Neural cell (in vitro differentiated cells): ENCODE measurements around the gene OTUB1. TPM values are rescaled to one million over a fixed set of nuclear protein-coding genes. Genes with fewer than 3 reads are reported as not detected.

Source experiments
- H2AFZ ChIP-seq: fragments of 200-600, 300-800 bp; sonication (generic), shearing (Covaris generic); 2 replicates; pipeline ENCODE4 v1.6.0; 2014; ENCODE audit warnings: low read depth, mild to moderate bottlenecking, antibody characterized with exemption, low read length, moderate library complexity
- H3F3A ChIP-seq: fragments of 200-600 bp; shearing (Covaris generic); 2 replicates; pipeline ENCODE4 v1.6.1; 2016; ENCODE audit warnings: mild to moderate bottlenecking, moderate library complexity, mixed read lengths, antibody characterized with exemption, low read length; ENCODE audit not compliant: insufficient read depth, poor library complexity, severe bottlenecking
- H3K27ac ChIP-seq: fragments of 200-600, 300-800 bp; sonication (generic), shearing (Covaris generic); 2 replicates; pipeline ENCODE4 v1.5.1; 2014; ENCODE audit warnings: mild to moderate bottlenecking, low read length, moderate library complexity
- H3K27me3 ChIP-seq: fragments of 300-800, 200-600 bp; sonication (generic), shearing (Covaris generic); 2 replicates; pipeline ENCODE4 v1.6.0; 2014; ENCODE audit warnings: mild to moderate bottlenecking, low read depth, low read length, moderate library complexity; ENCODE audit not compliant: insufficient read depth
- H3K36me3 ChIP-seq: fragments of 300-800, 200-600 bp; sonication (generic), shearing (Covaris generic); 2 replicates; pipeline ENCODE4 v1.5.1; 2014; ENCODE audit warnings: mild to moderate bottlenecking, antibody characterized with exemption, low read length, moderate library complexity; ENCODE audit not compliant: insufficient read depth
- H3K4me2 ChIP-seq: fragments of 300-800, 200-600 bp; sonication (generic), shearing (Covaris generic); 2 replicates; pipeline ENCODE4 v1.6.0; 2014; ENCODE audit warnings: mild to moderate bottlenecking, low read length
- H3K4me3 ChIP-seq: fragments of 300-800, 200-600 bp; sonication (generic), shearing (Covaris generic); 2 replicates; pipeline ENCODE4 v1.5.1; 2014; ENCODE audit warnings: mild to moderate bottlenecking, low read length, moderate library complexity
- H3K79me2 ChIP-seq: fragments of 200-600 bp; shearing (Covaris generic); replicated peaks from 2 replicates; pipeline ENCODE4 v1.6.0; 2014; ENCODE audit warnings: mild to moderate bottlenecking, low read length, moderate library complexity; ENCODE audit not compliant: insufficient read depth
- H3K9ac ChIP-seq: fragments of 300-800, 200-600 bp; sonication (generic), shearing (Covaris generic); 2 replicates; pipeline ENCODE4 v1.6.1; 2016; ENCODE audit warnings: mild to moderate bottlenecking, low read length, mixed read lengths
- H3K9me2 ChIP-seq: fragments of 200-600 bp; shearing (Covaris generic); 2 replicates; pipeline ENCODE4 v1.6.1; 2016; ENCODE audit warnings: mild to moderate bottlenecking, low read length, mixed read lengths; ENCODE audit not compliant: insufficient read depth
- H3K9me3 ChIP-seq: fragments of 200-600, 300-800 bp; sonication (generic), shearing (Covaris generic); 2 replicates; pipeline ENCODE4 v1.6.1; 2016; ENCODE audit warnings: mild to moderate bottlenecking, mixed run types, low read length, moderate library complexity, mixed read lengths
- H4K20me1 ChIP-seq: fragments of 200-600 bp; shearing (Covaris generic); 2 replicates; pipeline ENCODE4 v1.6.1; 2016; ENCODE audit warnings: mild to moderate bottlenecking, mixed run types; ENCODE audit not compliant: insufficient read depth
- EP300 ChIP-seq: fragments of 450-650 bp; conservative IDR thresholded peaks from 2 replicates; pipeline ENCODE4 v1.6.1; 2014; ENCODE audit warnings: antibody characterized with exemption, mild to moderate bottlenecking, moderate library complexity; ENCODE audit not compliant: poor library complexity, severe bottlenecking
- EZH2 ChIP-seq: fragments of 200-600, 300-800 bp; shearing (Covaris generic), sonication (generic); IDR thresholded peaks from 2 replicates; pipeline ENCODE4 v1.6.1; 2014; ENCODE audit warnings: antibody characterized with exemption, low read length, borderline replicate concordance, mild to moderate bottlenecking; ENCODE audit not compliant: insufficient read depth, poor library complexity, severe bottlenecking
- MXI1 ChIP-seq: fragments of 450-650 bp; conservative IDR thresholded peaks from 2 replicates; pipeline ENCODE4 v1.6.1; 2014; ENCODE audit warnings: antibody characterized with exemption, mild to moderate bottlenecking; ENCODE audit not compliant: poor library complexity, severe bottlenecking
- POLR2AphosphoS5 ChIP-seq: IDR thresholded peaks from 2 replicates; pipeline ENCODE4 v1.6.1; 2012
- RAD21 ChIP-seq: fragments of 450-650 bp; conservative IDR thresholded peaks from 2 replicates; pipeline ENCODE4 v1.6.1; 2014; ENCODE audit warnings: antibody characterized with exemption, mild to moderate bottlenecking, moderate library complexity
- SMC3 ChIP-seq: fragments of 450-650 bp; conservative IDR thresholded peaks from 2 replicates; pipeline ENCODE4 v1.6.1; 2014; ENCODE audit warnings: antibody characterized with exemption, mild to moderate bottlenecking, moderate library complexity; ENCODE audit not compliant: poor library complexity
- TAF1 ChIP-seq: IDR thresholded peaks from 2 replicates; pipeline ENCODE4 v1.6.1; 2012; ENCODE audit warnings: low read depth
- polyA plus RNA-seq: library from polyadenylated mRNA; depleted of rRNA; stranded (reverse); fragments of >200 nt; gene quantifications from 2 replicates; pipeline ENCODE4 v1.2.3, GENCODE V29; 2014
- TF ChIP-seq, protein P1 (sequence below): fragments of 450-650 bp; IDR thresholded peaks from 2 replicates; pipeline ENCODE4 v1.5.1; 2014; ENCODE audit warnings: antibody characterized with exemption, mild to moderate bottlenecking, moderate library complexity; ENCODE audit not compliant: poor library complexity, severe bottlenecking
- TF ChIP-seq, protein P2 (sequence below): IDR thresholded peaks from 2 replicates; pipeline ENCODE4 v1.6.1; 2012; ENCODE audit warnings: borderline replicate concordance

The OTUB1 gene
- polyA plus RNA-seq, 1 donor from 2014 or later: 103 TPM

DNA sequence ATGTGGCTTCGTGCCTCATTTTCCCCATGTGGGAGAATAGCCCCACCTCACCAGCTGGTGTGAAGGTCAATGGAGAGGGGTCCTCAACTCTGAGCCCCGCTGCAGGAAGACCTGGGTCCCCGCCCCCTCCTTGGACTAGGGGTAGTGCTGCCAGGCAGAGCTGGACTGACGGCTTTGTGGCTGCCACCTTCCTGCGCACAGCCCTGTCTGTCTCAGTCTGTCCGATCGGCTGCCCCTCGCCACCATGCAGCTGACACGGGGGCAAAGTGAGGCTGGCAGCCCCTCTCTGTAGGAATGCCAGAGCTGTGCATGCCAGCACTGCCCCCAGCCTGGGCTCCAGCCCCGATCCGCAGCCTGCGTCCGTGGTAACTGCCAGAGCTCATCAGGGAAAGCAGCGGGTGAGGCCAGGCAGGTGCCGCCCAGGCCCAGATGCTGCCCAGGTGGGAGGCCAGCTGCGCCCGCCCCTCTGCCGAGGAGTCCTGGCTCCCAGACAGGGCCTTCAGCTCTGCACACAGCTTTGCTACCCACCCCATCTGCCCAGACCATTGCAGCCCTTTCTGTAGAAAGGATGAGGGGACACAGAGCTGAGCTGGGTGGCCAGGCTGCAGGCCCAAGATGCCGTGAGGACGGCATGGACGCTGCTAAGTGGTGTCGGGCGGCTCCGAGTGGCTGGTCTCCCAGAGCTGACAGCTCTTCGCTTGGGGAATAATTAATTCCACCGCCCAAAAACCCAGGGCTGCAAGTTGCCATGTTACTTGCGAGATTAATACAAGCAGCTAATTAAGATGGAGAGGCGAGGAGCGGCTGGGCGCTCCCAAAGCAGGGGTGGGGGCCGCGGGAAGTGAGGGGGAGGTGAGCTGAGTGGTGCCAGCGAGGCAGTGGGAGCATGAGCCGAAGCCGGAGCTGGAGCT, 30.0 kb downstream of the OTUB1 start:
- no peaks in the 10 kb centered on the region for H3K27me3 ChIP-seq
- no peaks in the 10 kb centered on the region for H3K36me3 ChIP-seq
- no peaks in the 10 kb centered on the region for H4K20me1 ChIP-seq
- H3K79me2 ChIP-seq: no peaks in the 10 kb centered on the region
- H3K4me3 ChIP-seq: no peak overlapping the region
- no peaks in the 10 kb centered on the region for H3K9me3 ChIP-seq
- TF ChIP-seq, protein P1, sequence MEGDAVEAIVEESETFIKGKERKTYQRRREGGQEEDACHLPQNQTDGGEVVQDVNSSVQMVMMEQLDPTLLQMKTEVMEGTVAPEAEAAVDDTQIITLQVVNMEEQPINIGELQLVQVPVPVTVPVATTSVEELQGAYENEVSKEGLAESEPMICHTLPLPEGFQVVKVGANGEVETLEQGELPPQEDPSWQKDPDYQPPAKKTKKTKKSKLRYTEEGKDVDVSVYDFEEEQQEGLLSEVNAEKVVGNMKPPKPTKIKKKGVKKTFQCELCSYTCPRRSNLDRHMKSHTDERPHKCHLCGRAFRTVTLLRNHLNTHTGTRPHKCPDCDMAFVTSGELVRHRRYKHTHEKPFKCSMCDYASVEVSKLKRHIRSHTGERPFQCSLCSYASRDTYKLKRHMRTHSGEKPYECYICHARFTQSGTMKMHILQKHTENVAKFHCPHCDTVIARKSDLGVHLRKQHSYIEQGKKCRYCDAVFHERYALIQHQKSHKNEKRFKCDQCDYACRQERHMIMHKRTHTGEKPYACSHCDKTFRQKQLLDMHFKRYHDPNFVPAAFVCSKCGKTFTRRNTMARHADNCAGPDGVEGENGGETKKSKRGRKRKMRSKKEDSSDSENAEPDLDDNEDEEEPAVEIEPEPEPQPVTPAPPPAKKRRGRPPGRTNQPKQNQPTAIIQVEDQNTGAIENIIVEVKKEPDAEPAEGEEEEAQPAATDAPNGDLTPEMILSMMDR: no peak
- TF ChIP-seq MXI1 (no peak), SMC3 (no peak), POLR2AphosphoS5 (no peak), TAF1 (no peak), EP300 (no peak), RAD21 (no peak)
- TF ChIP-seq, protein P2, sequence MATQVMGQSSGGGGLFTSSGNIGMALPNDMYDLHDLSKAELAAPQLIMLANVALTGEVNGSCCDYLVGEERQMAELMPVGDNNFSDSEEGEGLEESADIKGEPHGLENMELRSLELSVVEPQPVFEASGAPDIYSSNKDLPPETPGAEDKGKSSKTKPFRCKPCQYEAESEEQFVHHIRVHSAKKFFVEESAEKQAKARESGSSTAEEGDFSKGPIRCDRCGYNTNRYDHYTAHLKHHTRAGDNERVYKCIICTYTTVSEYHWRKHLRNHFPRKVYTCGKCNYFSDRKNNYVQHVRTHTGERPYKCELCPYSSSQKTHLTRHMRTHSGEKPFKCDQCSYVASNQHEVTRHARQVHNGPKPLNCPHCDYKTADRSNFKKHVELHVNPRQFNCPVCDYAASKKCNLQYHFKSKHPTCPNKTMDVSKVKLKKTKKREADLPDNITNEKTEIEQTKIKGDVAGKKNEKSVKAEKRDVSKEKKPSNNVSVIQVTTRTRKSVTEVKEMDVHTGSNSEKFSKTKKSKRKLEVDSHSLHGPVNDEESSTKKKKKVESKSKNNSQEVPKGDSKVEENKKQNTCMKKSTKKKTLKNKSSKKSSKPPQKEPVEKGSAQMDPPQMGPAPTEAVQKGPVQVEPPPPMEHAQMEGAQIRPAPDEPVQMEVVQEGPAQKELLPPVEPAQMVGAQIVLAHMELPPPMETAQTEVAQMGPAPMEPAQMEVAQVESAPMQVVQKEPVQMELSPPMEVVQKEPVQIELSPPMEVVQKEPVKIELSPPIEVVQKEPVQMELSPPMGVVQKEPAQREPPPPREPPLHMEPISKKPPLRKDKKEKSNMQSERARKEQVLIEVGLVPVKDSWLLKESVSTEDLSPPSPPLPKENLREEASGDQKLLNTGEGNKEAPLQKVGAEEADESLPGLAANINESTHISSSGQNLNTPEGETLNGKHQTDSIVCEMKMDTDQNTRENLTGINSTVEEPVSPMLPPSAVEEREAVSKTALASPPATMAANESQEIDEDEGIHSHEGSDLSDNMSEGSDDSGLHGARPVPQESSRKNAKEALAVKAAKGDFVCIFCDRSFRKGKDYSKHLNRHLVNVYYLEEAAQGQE: no peak
- H2AFZ ChIP-seq: no peak overlapping the region
- H3K9me2 ChIP-seq: no peaks in the 10 kb centered on the region
- H3K27ac ChIP-seq: no peak overlapping the region
- no peaks in the 10 kb centered on the region for H3F3A ChIP-seq
- H3K9ac ChIP-seq: no peak overlapping the region
- H3K4me2 ChIP-seq: no peak overlapping the region

DNA sequence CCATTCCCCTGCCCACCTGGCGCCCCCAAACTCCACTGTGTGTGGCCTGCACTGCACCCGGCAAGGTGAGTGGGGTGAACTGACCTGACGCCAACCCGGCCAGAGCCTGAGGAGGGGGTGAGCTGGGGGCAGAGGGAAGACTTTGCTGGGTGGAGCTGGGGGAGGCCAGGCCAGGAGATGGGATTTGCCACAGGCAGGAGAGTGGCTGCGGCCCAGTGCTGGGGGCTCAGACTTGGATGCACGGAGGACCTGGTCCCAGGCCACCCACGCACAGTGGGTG, 31.6 kb downstream of the OTUB1 start:
- no peak for TF ChIP-seq EP300
- TF ChIP-seq EZH2: no peak
- no peak for TF ChIP-seq SMC3
- Histone ChIP-seq H3K27me3 (no peaks in the 10 kb centered on the region), H3K4me2 (no peak overlapping the region), H3K4me3 (no peak overlapping the region), H3K36me3 (no peaks in the 10 kb centered on the region), H3F3A (no peaks in the 10 kb centered on the region), H3K27ac (no peak overlapping the region), H3K9ac (no peak overlapping the region), H3K9me3 (no peaks in the 10 kb centered on the region), H3K9me2 (no peaks in the 10 kb centered on the region), H3K79me2 (no peaks in the 10 kb centered on the region), H2AFZ (no peak overlapping the region), H4K20me1 (no peaks in the 10 kb centered on the region)
